ENCODE measurements around the gene GPRC5D.

DNA sequence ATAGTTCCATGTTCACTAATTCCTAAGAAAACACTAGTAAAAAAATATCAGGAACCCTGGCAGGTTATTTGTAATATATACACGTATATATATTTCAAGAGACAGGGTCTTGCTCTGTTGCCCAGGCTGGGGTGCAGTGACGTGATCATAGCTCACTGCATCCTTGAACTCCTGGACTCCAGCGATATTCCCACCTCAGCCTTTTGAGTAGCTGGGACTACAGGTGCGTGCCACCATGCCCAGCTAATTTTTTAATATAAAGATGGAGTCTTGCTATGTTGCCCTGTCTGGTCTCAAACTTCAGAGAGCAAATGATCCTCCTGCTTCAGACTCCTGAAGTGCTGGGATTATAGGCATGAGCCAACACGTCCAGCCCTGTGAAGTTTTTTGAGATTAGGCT is 44.4 kb downstream of the GPRC5D start:
- TF ChIP-seq POLR2AphosphoS5 (IDR thresholded peaks at IDR 0.05; ENCODE audit: low read depth, low read length) (no peak), POLR2A (IDR thresholded peaks at IDR 0.05; ENCODE audit: low read depth, low read length) (no peak)
